ENCODE data around the gene SYNGR3. TPM values are rescaled to one million over a fixed set of nuclear protein-coding genes. Genes with fewer than 3 reads are reported as not detected.

SYNGR3 gene
- total and polyA plus RNA-seq, 8 donors: 0.21 to 0.93 (median 0.33) TPM

- intact Hi-C loops (cut with DNase I): no loop called here
- H3K36me3 ChIP-seq: peaks cover 0 to 33% of the 10 kb centered on the region in 2 donors
- ATAC-seq: peak; percentile 97
- peaks cover 6 to 53% of the 10 kb centered on the region in 2 donors for H3K4me1 ChIP-seq
- no peak for TF ChIP-seq CTCF (IDR thresholded peaks at IDR 0.05)
- peak within 1 kb of the TSS; percentile 62 to 93 for H3K27ac ChIP-seq
- DNase-seq: peak; percentile 96 to 100 (median 99)
- peak within 1 kb of the TSS; percentile 70 to 72 for H3K4me3 ChIP-seq
- H3K27me3 ChIP-seq: no peaks in the 10 kb centered on the region
- no peaks in the 10 kb centered on the region for H3K9me3 ChIP-seq
Measured at GRCh38 chr16:1942810-1943726, 46.7 kb upstream of the SYNGR3 start, which contains the start of gene MSRB1. TSS of gene MSRB1 (minus strand) at chr16:1943199. CDS start at chr16:1943156, 43 bp downstream.

GRCh38 chr16:1944612-1945199 lies 45.1 kb upstream of the SYNGR3 start:
- intact Hi-C loops (cut with DNase I): no loop called here
- H3K27me3 ChIP-seq: no peaks in the 10 kb centered on the region
- TF ChIP-seq CTCF (IDR thresholded peaks at IDR 0.05): no peak
- no peaks in the 10 kb centered on the region for H3K9me3 ChIP-seq
- no peak overlapping the region for H3K27ac ChIP-seq
- ATAC-seq: no peak
- H3K36me3 ChIP-seq: peaks cover 0 to 16% of the 10 kb centered on the region in 2 donors
- DNase-seq: no peak
- H3K4me1 ChIP-seq: peaks cover 6 to 36% of the 10 kb centered on the region in 2 donors
- no peak overlapping the region for H3K4me3 ChIP-seq

GRCh38 chr16:1945559-1946391 lies 44.0 kb upstream of the SYNGR3 start:
- Histone ChIP-seq H3K36me3 (peaks cover 0 to 6% of the 10 kb centered on the region in 2 donors), H3K4me1 (peaks cover 6 to 26% of the 10 kb centered on the region in 2 donors), H3K27me3 (no peaks in the 10 kb centered on the region), H3K27ac (no peak overlapping the region), H3K9me3 (no peaks in the 10 kb centered on the region), H3K4me3 (no peak overlapping the region)
- intact Hi-C loops (cut with DNase I): no loop called here
- no peak for ATAC-seq
- DNase-seq: no peak
- TF ChIP-seq CTCF (IDR thresholded peaks at IDR 0.05): no peak

DNA sequence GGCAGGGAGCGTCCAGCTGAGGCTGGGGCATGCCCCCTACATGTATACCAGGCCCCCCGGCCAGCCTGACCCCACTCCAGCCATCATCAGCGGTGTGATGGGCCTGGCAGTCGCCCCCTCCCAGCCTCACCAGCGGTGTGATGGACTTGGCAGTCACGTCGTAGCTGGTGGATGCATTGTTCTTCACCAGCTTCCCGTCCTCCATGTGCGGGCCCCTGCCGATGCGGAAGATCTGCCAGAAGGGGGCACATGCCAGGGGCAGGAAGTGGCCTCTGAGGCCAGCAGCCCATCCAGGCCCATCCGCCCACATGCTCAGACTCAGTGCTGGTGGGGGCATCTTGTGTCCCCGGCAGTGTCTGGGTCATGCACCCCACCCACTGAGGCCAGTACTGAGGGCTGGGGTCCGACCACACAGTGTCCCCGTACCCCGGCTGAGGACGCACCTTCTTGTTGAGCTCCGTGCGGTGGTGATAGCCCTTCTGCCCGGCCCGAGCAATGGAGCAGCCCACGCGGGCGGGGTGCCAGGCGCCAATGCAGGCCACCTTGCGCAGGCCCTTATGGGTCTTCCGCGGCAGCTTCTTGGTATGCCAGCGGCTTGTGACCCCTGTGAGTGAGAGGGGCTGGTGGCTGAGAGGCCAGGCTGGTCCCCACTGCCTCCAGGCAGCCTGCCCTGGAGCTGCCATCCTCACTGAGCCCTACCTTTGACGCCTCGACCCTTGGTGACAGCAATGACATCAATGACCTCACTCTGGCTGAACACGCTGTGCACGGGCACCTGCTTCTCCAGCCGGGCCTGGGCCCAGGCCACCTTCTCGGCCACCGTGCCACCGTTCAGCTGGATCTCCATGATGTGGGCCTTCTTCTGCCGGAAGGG lies 43.0 kb upstream of the SYNGR3 start:
- Histone ChIP-seq H3K36me3 (no peaks in the 10 kb centered on the region), H3K9me3 (no peaks in the 10 kb centered on the region), H3K4me1 (peaks cover 6 to 16% of the 10 kb centered on the region in 2 donors), H3K27me3 (no peaks in the 10 kb centered on the region), H3K27ac (no peak overlapping the region), H3K4me3 (no peak overlapping the region)
- ATAC-seq (no peak), DNase-seq (no peak)
- intact Hi-C loops (cut with DNase I): no loop called here
- no peak for TF ChIP-seq CTCF (IDR thresholded peaks at IDR 0.05)

Measured in left lung (tissue), 10 donors.